HCT116 (cell line): Measurements from ENCODE around the gene PARP8. TPM values are rescaled to one million over a fixed set of nuclear protein-coding genes. Genes with fewer than 3 reads are reported as not detected.

Experiments
- ATAC-seq: fragments of 200-7000 bp; cut with Tn5 transposase; 2 replicates; pipeline ENCODE4 v1.9.1; 2020; ENCODE audit warnings: mild to moderate bottlenecking, moderate library complexity
- BruUV-seq: library from RNA; stranded (reverse); fragments of 400-500 nt; replicated peaks from 2 replicates; lab custom pipeline; 2021; lab: Mats Ljungman, UMichigan
- CTCF ChIA-PET: fragments of 300-600 bp; sonication (Branson Sonifier 250); formaldehyde crosslinking; loops from one replicate; lab custom pipeline; 2021; ENCODE audit warnings: antibody characterized with exemption; lab: Charles Lee
- POLR2A ChIA-PET: fragments of 300-600, 350-600 bp; sonication (Branson Sonifier 250); formaldehyde crosslinking; loops from one replicate; lab custom pipeline; 2021; ENCODE audit warnings: antibody characterized with exemption; lab: Charles Lee
- RAD21 ChIA-PET, 2 experiments: fragments of 300-600 bp; sonication (Branson Sonifier 250); formaldehyde crosslinking; loops; one replicate each; lab custom pipeline; 2023; ENCODE audit warnings: low total read pairs in 2 of 2; ENCODE audit not compliant: uncharacterized antibody in 2 of 2, unreplicated experiment in 2 of 2, low non-redundant PET in 1 of 2; lab: Charles Lee
- DNase-seq: peaks from one replicate; pipeline ENCODE4 v3.0.0-alpha.2; 2010; ENCODE audit warnings: low read depth, low spot score
- H2AFZ ChIP-seq: fragments of 200-600 bp; shearing (Covaris generic), sonication (generic); 2 replicates; pipeline ENCODE4 v1.6.1; 2017; ENCODE audit warnings: low read depth, mixed run types, mixed read lengths, antibody characterized with exemption, low read length; ENCODE audit not compliant: poor library complexity, severe bottlenecking
- H3K27ac ChIP-seq: 2 replicates; pipeline ENCODE4 v1.5.1; 2012; ENCODE audit warnings: low read depth, low read length
- H3K27me3 ChIP-seq: fragments of 200-600 bp; sonication (generic); 2 replicates; pipeline ENCODE4 v1.6.1; 2016; ENCODE audit warnings: mixed run types, low read length, mixed read lengths; ENCODE audit not compliant: insufficient read depth
- H3K36me3 ChIP-seq, 2 experiments: fragments of 200-500 bp in 1 of 2; fragments of 200-600 bp in 1 of 2; sonication (Bioruptor generic) in 1 of 2; sonication (generic) in 1 of 2; 2 replicates each; pipeline versions ENCODE4 v1.5.1 to v1.6.1; 2014 to 2016; ENCODE audit warnings: low read length in 2 of 2, inconsistent platforms in 1 of 2, mixed read lengths in 1 of 2, mixed run types in 1 of 2; ENCODE audit not compliant: insufficient read depth in 2 of 2, control insufficient read depth in 1 of 2
- H3K4me1 ChIP-seq, 2 experiments: fragments of 200-600 bp in 1 of 2; sonication (generic) in 1 of 2; 2 replicates each; pipeline versions ENCODE4 v1.5.1 to v1.6.1; 2012 to 2017; ENCODE audit warnings: low read length in 2 of 2, inconsistent platforms in 1 of 2, mild to moderate bottlenecking in 1 of 2, mixed read lengths in 1 of 2, mixed run types in 1 of 2, moderate library complexity in 1 of 2; ENCODE audit not compliant: insufficient read depth in 2 of 2, control insufficient read depth in 1 of 2
- H3K4me2 ChIP-seq: fragments of 200-600 bp; sonication (generic); 2 replicates; pipeline ENCODE4 v1.6.1; 2017; ENCODE audit warnings: mixed run types, low read length, mixed read lengths
- H3K4me3 ChIP-seq, 2 experiments: fragments of 200-600 bp in 1 of 2; sonication (generic) in 1 of 2; replicated peaks in 1 of 2; 2 replicates each; pipeline ENCODE4 v1.5.1; 2011 to 2016; ENCODE audit warnings: low read length in 2 of 2, control low read depth in 1 of 2, low read depth in 1 of 2, mild to moderate bottlenecking in 1 of 2, mixed read lengths in 1 of 2, mixed run types in 1 of 2
- H3K79me2 ChIP-seq: fragments of 200-600 bp; sonication (generic); 2 replicates; pipeline ENCODE4 v1.6.1; 2017; ENCODE audit warnings: mild to moderate bottlenecking, mixed run types, low read length, moderate library complexity, mixed read lengths; ENCODE audit not compliant: insufficient read depth
- H3K9ac ChIP-seq: fragments of 200-600 bp; sonication (generic); 2 replicates; pipeline ENCODE4 v1.6.1; 2016; ENCODE audit warnings: low read length, mixed read lengths
- H3K9me2 ChIP-seq: fragments of 200-600 bp; sonication (generic), shearing (Covaris generic); 2 replicates; pipeline ENCODE4 v1.6.1; 2017; ENCODE audit warnings: mixed run types, mild to moderate bottlenecking, moderate library complexity; ENCODE audit not compliant: insufficient read depth
- H3K9me3 ChIP-seq, 2 experiments: fragments of 200-500 bp in 1 of 2; fragments of 200-600 bp in 1 of 2; sonication (Bioruptor generic) in 1 of 2; sonication (generic) in 1 of 2; 2 replicates each; pipeline ENCODE4 v1.6.1; 2014 to 2017; ENCODE audit warnings: low read length in 2 of 2, mixed read lengths in 2 of 2, inconsistent platforms in 1 of 2, low read depth in 1 of 2, mild to moderate bottlenecking in 1 of 2, mixed run types in 1 of 2, moderate library complexity in 1 of 2; ENCODE audit not compliant: control insufficient read depth in 1 of 2, insufficient read depth in 1 of 2
- H4K20me1 ChIP-seq: fragments of 200-600 bp; sonication (generic), shearing (Covaris generic); 2 replicates; pipeline ENCODE4 v1.6.1; 2017; ENCODE audit warnings: mixed run types, mild to moderate bottlenecking, moderate library complexity; ENCODE audit not compliant: insufficient read depth
- CBX3 ChIP-seq: IDR thresholded peaks from 2 replicates; pipeline ENCODE4 v1.6.1; 2012; ENCODE audit warnings: low read depth
- CTCF ChIP-seq, 3 experiments: fragments of 200-600 bp in 1 of 3; sonication (generic) in 1 of 3; IDR thresholded peaks in 2 of 3; conservative IDR thresholded peaks in 1 of 3; 2 replicates each; pipeline ENCODE4 v1.5.1; 2012 to 2017; ENCODE audit warnings: low read depth in 2 of 3, low read length in 2 of 3, antibody characterized with exemption in 1 of 3, borderline replicate concordance in 1 of 3, control low read depth in 1 of 3, mild to moderate bottlenecking in 1 of 3, mixed read lengths in 1 of 3, mixed run types in 1 of 3, moderate library complexity in 1 of 3; ENCODE audit not compliant: insufficient read depth in 1 of 3
- ELF1 ChIP-seq: IDR thresholded peaks from 2 replicates; pipeline ENCODE4 v1.6.1; 2012; ENCODE audit warnings: low read depth, borderline replicate concordance
- EZH2phosphoT487 ChIP-seq: fragments of 200-600 bp; IDR thresholded peaks from 2 replicates; pipeline ENCODE4 v1.6.1; 2018; ENCODE audit warnings: antibody characterized with exemption, borderline replicate concordance
- FOSL1 ChIP-seq: IDR thresholded peaks from 2 replicates; pipeline ENCODE4 v1.6.1; 2012; ENCODE audit warnings: low read depth
- JUND ChIP-seq: IDR thresholded peaks from 2 replicates; pipeline ENCODE4 v1.6.1; 2012
- POLR2A ChIP-seq: IDR thresholded peaks from 2 replicates; pipeline ENCODE4 v1.7.0; 2011; ENCODE audit warnings: borderline replicate concordance; ENCODE audit not compliant: insufficient read depth, insufficient read length; ENCODE audit errors: extremely low read depth
- SP1 ChIP-seq: IDR thresholded peaks from 2 replicates; pipeline ENCODE4 v1.6.1; 2012; ENCODE audit warnings: low read depth
- SRF ChIP-seq: IDR thresholded peaks from 2 replicates; pipeline ENCODE4 v1.6.1; 2012; ENCODE audit warnings: low read depth
- TCF7L2 ChIP-seq: IDR thresholded peaks from 2 replicates; pipeline ENCODE4 v1.7.0; 2011; ENCODE audit warnings: borderline replicate concordance, inconsistent platforms; ENCODE audit not compliant: insufficient read depth, insufficient read length; ENCODE audit errors: extremely low read depth
- ZFX ChIP-seq: fragments of 450-650 bp; IDR thresholded peaks from 2 replicates; pipeline ENCODE4 v1.6.1; 2017
- ZNF274 ChIP-seq: fragments of 200-500 bp; sonication (Bioruptor generic); IDR thresholded peaks from 2 replicates; pipeline ENCODE4 v1.6.1; 2014; ENCODE audit warnings: mild to moderate bottlenecking, low read depth, low read length, inconsistent platforms
- intact Hi-C: fragments of 100-400 bp; cut with micrococcal nuclease; formaldehyde crosslinking; loops from 2 replicates; pipeline ENCODE4 v1.10.0; 2022
- total RNA-seq: library from RNA; stranded (reverse); gene quantifications from one replicate; pipeline ENCODE4 v1.2.1, GENCODE V29; 2021; ENCODE audit not compliant: unreplicated experiment

Gene PARP8
- total RNA-seq, 1 experiment from 2014 or later, result 19.0 TPM

- ChIA-PET CTCF (no interaction called here), POLR2A (no interaction called here), RAD21 (no interaction called here)
- Histone ChIP-seq H3K27ac (no peak overlapping the region), H3K9ac (no peak overlapping the region), H3K9me3 (no peaks in the 10 kb centered on the region), H2AFZ (no peak overlapping the region), H3K36me3 (no peaks in the 10 kb centered on the region), H3K9me2 (no peaks in the 10 kb centered on the region), H3K4me2 (no peak overlapping the region), H3K4me1 (no peaks in the 10 kb centered on the region), H4K20me1 (no peaks in the 10 kb centered on the region; the same call in 1 of the 2 replicates), H3K4me3 (no peak overlapping the region), H3K27me3 (no peaks in the 10 kb centered on the region), H3K79me2 (no peaks in the 10 kb centered on the region)
- DNase-seq, result no peak
- TF ChIP-seq EZH2phosphoT487 (no peak), JUND (no peak), SP1 (no peak), CTCF (IDR thresholded peaks at IDR 0.05 in 2 of 3, conservative IDR thresholded peaks at IDR 0.05 in 1 of 3; ENCODE audit: borderline replicate concordance in 1 of 3, insufficient read depth in 1 of 3, low read depth in 2 of 3, low read length in 2 of 3) (no peak)
- ATAC-seq, result no peak
- BruUV-seq, result no TSS peak
- intact Hi-C loops, result no loop called here
Measured at GRCh38 chr5:50766462-50766861, 100.0 kb downstream of the PARP8 start.

- DNase-seq (no peak), ATAC-seq (no peak)
- no peaks in the 10 kb centered on the region for H3K4me1 ChIP-seq
- H3K79me2 ChIP-seq, result no peaks in the 10 kb centered on the region
- no peak overlapping the region for H3K27ac ChIP-seq
- no peaks in the 10 kb centered on the region for H3K9me3 ChIP-seq
- ChIA-PET CTCF (no interaction called here), RAD21 (no interaction called here), POLR2A (no interaction called here)
- no TSS peak for BruUV-seq
- H2AFZ ChIP-seq, result no peak overlapping the region
- H3K4me3 ChIP-seq, result no peak overlapping the region
- intact Hi-C loops, result no loop called here
- H3K9ac ChIP-seq, result no peak overlapping the region
- H3K27me3 ChIP-seq, result no peaks in the 10 kb centered on the region
- TF ChIP-seq CBX3 (no peak), TCF7L2 (no peak), ZNF274 (no peak), SRF (no peak), ZFX (no peak), CTCF (IDR thresholded peaks at IDR 0.05 in 2 of 3, conservative IDR thresholded peaks at IDR 0.05 in 1 of 3; ENCODE audit: borderline replicate concordance in 1 of 3, insufficient read depth in 1 of 3, low read depth in 2 of 3, low read length in 2 of 3) (no peak), JUND (no peak), FOSL1 (no peak), EZH2phosphoT487 (no peak), POLR2A (no peak), ELF1 (no peak)
- TF ChIP-seq, all 23 proteins: peak for 0
- no peaks in the 10 kb centered on the region; the same call in 1 of the 2 replicates for H4K20me1 ChIP-seq
- H3K4me2 ChIP-seq, result no peak overlapping the region
- no peaks in the 10 kb centered on the region for H3K9me2 ChIP-seq
- H3K36me3 ChIP-seq, result no peaks in the 10 kb centered on the region
Measured at GRCh38 chr5:50766967-50767366, 100.5 kb downstream of the PARP8 start.
